HG03575 (cell line): ENCODE data around the gene GPHA2.
"Not testable (repeated sequence)": the region's sequence is repeated elsewhere in the genome, so short reads cannot be mapped to it uniquely, and the experiment has no call there.

Experiments
- ATAC-seq: cut with Tn5 transposase; IDR thresholded peaks from one replicate; pipeline ENCODE4 v1.9.1; 2021; ENCODE audit not compliant: unreplicated experiment, insufficient number of reproducible peaks, low FRiP score; ENCODE audit errors: extremely low read depth

GPHA2 gene, protein sequence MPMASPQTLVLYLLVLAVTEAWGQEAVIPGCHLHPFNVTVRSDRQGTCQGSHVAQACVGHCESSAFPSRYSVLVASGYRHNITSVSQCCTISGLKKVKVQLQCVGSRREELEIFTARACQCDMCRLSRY

DNA sequence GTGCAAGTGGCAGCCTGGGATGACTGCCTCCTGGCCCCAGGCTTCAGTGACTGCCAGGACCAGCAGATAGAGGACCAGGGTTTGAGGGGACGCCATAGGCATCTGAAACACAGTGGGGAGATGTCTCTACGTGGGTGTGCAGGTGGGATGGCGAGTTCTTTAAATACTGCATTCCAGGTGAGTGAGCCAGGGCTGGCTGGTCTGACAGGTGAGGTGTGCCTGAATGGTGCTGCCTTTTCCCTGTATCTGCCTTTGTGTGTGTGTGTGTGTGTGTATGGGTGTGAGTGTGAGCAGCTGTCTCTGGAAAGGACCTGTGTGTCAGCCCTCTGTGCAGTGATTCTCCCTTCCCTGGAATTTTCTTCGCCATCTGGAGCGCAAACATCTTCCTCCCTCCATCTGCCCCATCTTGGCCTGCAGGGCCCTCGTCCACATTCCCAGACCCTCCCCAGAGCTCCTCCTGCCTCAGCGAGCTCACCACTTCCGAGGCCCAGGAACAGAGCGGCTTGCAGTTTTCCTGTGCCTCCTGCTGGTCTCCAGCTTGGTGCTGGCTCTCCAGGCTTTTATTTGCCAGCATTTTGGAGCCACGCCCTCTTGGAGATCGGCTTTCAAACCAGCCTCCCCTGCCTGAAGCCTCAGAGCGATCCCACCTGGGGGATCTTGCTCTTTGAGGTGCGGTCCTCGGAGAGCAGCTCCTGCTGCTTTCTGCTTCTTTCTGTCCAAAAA is at the start of gene GPHA2:
Gene GPHA2, minus strand, starts transcription at position 535 of the 723 bp plus-strand sequence. Its CDS starts 433 bp downstream, at position 102.
- ATAC-seq: no peak

DNA sequence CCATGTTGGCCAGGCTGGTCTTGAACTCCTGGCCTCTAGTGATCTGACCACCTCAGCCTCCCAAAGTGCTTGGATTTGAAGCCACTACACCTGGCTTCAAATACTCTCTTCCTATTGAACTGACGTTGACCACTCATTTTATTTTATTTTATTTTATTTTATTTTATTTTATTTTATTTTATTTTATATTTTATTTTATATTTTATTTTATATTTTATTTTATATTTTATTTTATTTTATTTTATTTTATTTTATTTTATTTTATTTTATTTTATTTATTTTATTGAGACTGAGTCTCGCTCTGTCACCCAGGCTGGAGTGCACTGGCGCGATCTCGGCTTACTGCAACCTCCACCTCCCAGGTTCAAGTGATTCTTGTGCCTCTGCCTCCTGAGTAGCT is 47.6 kb upstream of the GPHA2 start:
- ATAC-seq: not testable (repeated sequence)

DNA sequence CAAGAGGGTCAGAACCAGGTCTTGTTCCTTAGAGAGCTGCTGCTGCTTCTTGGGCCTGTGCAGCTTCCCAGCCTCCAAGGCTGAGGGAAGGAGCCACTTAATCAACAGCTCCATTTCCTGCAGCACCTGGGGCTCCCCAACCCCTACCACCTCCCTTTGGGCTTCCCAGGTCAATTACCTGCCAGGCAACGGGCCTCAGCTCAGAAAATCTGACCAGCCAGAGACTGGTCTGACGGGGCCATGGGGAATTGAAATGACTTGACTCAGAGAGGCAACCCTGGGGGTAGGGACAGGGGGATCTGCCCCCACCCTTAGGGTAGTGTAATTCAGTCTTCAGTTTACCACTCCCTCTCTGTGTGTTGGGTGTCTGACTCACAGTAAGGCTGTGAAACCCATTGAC is 41.0 kb upstream of the GPHA2 start:
- ATAC-seq: no peak

DNA sequence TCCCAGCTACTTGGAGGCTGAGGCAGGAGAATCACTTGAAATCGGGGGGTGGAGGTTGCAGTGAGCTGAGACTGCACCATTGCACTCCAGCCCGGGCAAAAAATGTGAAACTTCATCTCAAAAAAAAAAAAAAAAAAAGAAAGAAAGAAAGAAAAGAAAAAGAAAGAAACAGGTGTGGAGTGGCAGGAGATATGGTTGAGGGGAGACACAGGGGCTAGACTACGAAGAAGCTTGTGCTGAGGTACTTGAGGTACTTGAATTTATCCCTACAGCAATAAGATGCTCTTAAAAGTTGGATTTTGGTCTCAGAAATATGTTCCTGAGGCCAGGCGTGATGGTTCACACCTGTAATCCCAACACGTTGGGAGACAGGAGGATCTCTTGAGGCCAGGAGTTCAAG is 38.4 kb upstream of the GPHA2 start:
- no peak for ATAC-seq

DNA sequence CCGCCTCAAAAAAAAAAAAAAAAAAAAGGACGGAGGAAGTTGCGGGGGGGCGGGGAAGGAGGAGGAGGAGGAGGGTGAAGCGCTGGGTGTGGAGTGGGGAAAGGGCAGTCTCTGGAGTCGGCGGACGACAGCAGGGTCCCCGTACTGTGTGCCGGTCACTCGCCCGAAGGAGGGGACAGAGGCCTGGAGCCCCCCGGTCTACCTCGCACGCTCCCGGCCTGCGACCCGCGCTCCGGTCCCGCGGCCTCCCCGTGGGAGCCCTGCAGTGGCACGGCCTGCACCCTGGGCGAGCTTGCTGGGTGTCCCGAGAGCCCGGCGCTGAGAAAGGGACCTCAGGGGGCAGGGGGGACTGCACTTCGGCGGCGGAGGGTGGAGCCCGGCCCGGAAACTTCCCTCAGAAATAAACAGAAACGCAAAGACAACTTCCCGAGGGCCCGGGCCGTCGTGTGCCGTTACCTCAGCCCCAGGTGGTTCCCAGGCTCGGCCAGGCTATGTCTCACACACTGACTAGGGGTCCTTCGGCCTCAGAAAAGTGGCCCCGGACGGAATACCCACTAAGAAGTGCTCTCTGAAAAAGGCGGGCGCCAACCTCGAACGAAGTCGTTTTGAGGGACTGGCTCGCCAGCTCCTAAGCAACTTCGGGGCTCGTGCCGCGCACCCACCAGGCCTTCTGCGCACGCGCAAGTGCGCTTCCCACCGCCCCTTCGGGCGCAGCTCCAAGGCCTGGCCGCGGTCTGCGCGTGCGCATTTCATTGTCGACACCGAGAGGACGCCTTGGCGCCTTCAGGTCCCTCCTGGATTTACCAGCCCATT is 35.9 kb upstream of the GPHA2 start, which contains the start of gene MAJIN:
Gene MAJIN, minus strand, starts transcription at position 688 of the 813 bp plus-strand sequence. CDS start 12,703 bp downstream, outside the sequence.
- no peak for ATAC-seq

DNA sequence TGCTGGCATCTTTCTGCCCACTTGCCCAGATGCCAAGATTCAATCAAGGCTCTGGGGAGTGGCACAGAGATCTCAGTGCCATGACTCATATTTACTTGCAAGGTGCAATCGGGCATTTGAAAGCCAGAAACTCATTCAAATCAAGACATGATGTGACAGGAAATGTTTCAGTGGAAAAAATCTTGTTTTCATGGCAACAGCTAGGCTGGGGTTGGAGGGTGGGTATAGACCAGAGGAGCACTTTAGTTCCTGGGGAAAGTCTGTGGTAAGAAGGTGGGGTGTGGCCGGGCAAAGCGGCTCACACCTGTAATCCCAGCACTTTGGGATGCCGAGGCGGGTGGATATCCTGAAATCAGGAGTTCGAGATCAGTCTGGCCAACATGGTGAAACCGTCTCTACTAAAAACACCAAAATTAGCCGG is 35.0 kb upstream of the GPHA2 start:
- no peak for ATAC-seq

DNA sequence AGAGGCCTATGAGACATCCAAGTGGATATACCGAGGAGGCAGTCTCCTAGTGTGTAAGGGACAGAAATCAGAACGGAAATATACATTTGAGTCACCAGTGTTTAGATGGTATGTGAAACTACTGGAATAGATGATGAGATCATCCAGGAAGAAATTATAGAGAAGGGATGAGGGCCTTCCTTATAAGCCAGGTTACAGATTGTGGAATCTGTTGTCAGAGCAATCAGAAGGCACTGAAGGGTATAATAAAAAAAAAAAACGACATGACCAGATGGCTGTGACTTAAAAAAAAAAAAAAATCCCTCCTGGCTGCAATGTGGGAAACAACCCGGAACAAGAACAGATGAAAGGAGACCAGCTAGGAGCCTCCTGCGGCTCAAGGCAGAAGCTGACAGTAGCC is 33.5 kb upstream of the GPHA2 start:
- no peak for ATAC-seq

DNA sequence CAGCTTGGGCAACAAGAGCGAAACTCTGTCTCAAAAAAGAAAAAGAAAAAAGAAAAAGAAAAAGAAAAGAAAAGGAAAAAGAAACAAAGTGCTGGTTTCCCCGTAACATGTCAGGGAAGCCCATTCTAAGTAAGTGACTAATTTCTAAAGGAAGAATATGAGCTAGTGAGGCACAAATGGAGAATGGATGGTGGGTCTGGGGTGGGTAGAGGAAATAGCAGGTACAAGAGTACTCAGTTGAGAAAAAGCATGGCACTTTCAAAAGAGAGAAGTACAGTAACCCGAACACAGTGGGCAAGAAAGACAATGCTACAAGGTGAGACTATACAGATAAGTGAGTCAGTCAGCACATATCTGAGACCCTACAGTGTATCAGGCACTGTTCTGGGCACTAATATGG is 31.7 kb upstream of the GPHA2 start:
- ATAC-seq: no peak

DNA sequence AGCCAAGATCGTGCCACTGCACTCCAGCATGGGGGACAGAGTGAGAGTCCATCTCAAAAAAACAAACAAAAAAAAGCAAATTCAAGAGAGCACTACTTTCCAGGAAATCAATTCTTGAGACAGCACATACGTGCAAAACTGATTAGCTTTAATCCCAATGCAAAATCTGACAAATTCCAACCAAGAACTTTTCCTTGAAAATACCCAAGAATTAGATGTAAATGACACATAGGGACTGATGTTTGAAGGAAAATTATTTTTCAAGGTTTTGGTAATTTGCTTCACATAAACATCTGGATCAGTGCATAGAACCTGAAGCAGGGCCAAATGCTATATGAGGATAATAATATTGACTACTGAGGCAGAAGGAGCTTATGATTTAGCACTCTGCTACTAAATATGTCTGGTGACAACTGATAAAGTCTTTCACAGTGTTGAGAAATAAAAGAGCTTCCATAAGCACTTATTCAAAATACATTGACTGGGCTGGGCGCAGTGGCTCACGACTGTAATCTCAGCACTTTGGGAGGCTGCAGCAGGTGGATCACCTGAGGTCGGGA is 27.5 kb upstream of the GPHA2 start:
- ATAC-seq: no peak

DNA sequence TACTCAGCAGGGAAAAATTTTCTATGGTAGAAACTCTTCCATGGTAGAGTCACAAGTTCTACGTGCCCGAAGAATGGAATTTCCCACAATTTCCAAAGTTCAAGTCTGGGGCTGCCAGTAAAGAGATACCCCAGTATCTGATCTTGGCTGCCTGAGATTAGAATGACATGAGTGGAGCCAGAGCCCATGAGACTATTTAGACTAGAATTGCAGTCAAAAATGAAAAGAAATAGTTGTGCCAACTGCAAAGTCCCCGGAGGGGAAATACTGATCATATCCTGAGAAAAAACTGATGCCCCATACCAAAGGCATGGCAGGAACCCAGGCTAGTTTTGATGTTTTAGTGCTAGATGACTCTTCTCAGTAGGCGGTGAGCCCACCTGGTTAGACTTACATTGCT is 25.0 kb upstream of the GPHA2 start:
- ATAC-seq: no peak

DNA sequence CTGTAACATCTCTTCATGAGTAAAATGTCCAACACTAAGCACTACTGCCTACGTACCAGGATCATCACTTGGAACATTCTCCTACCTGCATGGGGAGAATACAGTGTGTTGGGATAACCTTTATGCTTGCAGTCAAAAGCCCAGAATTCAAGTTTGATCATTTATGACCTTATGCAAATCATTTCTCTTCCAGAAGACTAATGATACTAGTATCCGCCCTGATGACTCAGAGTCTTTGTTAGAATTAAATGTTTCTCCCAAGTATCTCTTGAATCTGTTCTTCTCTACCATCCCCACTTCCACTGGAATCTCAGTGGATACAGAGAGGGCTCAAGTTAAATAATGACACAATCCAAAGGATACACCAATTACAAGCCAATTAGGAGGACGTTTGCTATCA is 23.8 kb upstream of the GPHA2 start:
- no peak for ATAC-seq

DNA sequence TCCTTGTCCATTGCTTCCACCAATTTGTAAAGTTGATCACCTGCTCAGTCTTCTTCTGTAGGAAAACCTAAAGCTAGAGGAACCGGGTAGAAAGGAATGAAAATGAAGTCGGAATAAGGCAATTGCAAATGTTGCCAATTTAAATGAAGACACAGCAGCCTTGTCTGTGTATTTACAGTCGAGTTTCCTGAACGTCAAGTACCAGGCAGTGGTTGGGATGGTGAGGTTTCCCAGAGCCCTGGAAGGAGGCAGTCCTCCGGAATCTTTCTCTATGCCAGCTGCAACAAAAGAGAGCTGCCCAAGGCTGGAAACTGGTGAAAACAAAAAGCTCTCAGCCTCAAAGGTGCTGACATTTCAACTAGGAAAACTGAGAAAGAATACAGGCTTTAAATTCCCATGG is 18.5 kb upstream of the GPHA2 start:
- ATAC-seq: no peak

DNA sequence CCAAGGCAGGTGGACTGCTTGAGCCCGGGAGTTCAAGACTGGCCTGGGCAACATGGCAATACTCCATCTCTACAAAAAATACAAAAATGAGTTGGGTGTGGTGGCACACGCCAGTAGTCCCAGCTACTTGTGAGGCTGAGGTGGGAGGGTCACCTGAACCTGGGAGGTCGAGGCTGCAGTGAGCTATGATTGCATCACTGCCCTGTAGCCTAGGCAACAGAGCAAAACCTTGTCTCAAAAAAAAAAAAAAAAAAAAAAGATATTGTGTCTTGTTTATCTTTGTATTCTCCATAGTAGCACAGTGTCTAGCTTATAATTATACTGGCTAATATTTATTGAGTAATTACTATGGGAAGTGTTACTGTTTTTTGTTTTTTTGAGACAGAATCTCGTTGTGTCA is 15.8 kb upstream of the GPHA2 start:
- no peak for ATAC-seq

DNA sequence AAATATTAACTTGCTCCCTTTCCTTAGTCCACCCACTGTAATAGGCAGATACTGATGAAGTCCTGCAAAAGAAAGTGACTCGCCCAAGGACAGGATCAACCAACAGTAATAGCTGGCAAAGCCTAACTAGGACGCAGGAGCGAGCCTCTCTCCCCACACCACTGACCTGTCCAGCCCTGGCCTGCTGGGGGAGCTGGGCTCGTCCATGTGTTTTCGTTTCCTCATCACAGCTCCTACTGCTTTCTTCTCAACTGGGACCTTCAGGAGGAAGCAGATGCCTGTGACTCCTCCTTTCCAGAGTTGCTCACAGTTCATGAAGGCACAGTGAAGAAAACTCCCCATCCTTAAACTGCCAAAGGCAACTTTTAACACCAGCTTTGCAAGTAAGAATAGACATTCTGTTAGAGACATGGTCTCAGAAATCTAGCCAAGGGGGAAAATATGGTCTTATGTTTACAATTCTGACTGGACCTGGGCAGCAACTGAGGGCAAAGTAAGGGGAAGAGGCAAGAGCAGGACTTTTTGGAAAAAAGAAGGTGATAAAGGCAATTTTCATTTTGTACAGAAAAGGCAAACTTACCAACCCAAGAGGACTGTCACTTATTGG is 11.6 kb upstream of the GPHA2 start:
- no peak for ATAC-seq

DNA sequence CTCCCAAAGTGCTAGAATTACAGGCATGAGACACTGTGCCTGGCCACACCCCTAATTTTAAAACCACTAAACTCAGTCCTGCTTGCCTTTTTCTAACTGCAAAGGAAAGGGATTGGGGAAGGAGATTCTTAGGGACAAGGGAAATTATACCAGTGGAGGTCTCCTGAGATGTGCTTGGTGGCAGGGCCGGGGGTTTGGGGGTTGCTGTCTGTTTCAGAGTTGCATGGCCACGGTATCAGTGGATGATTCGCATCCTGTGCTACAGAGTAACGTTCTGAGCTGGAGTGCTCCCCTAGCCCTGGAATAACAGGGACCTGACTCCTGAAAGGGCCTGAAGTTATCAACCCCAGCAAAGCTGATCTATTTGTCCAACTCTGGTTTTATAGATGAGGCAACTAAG is 846 bp upstream of the GPHA2 start:
- no peak for ATAC-seq

DNA sequence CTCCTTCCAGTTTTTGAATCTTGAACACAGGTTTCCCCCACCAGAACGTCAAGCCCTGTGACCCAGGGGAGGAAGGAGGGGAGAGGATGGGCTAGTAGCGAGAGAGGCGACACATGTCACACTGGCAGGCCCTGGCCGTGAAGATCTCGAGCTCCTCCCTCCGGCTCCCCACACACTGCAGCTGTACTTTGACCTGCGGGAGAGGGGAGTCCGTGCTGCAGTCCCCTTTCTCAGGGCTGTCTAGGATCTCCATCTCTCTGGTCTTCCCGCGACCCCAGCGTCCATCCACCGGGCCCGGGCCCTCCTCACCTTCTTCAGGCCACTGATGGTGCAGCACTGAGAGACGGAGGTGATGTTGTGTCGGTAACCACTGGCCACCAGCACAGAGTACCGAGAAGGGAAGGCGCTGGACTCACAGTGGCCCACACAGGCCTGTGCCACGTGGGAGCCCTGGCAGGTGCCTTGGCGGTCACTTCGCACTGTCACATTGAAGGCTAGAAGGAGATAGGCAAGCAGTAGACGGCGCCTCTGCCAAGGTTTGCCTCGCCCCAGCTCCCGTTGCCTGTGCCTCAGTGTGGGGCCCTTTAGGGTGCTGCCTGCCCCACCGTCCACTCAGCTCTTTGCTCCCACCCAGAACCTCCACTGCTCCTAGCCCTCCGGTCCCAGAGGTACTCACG is 873 bp downstream of the GPHA2 start:
- no peak for ATAC-seq

DNA sequence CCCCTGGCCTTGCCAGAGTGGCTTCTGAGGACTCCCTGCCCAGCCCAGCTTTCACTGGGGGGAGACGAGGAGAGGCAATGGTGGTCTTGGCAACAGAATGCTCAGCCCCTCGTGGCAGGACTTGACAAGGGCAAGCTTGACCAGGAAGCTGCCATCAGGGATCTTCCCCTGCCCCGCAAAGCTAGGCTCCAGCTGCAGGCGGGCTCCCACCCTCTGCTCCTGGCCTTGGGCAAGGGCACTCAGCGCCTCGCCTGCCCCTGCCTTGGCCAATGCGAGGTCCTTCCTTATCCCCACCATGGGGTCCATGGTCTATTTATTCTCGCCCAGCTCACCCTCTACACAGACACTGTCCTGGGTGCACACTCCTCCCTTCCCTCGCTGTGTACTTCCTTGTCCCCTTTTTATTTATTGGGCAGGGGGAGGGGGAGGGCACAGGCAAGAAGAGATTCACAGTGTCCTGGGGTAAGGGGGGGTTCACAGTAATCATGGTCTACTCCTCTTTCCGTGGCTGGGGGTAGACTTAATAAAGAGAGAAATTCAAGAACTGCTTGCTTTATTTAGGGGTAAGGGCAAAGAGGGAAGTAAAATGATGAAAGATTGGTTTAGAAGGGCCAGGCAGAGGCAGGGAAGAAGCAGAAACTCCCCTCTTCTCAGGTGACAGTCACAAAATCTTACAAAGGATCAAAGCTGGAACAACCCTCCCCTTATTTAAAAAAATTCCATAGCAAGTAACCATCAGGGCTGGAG is 1.6 kb downstream of the GPHA2 start:
- ATAC-seq: no peak

DNA sequence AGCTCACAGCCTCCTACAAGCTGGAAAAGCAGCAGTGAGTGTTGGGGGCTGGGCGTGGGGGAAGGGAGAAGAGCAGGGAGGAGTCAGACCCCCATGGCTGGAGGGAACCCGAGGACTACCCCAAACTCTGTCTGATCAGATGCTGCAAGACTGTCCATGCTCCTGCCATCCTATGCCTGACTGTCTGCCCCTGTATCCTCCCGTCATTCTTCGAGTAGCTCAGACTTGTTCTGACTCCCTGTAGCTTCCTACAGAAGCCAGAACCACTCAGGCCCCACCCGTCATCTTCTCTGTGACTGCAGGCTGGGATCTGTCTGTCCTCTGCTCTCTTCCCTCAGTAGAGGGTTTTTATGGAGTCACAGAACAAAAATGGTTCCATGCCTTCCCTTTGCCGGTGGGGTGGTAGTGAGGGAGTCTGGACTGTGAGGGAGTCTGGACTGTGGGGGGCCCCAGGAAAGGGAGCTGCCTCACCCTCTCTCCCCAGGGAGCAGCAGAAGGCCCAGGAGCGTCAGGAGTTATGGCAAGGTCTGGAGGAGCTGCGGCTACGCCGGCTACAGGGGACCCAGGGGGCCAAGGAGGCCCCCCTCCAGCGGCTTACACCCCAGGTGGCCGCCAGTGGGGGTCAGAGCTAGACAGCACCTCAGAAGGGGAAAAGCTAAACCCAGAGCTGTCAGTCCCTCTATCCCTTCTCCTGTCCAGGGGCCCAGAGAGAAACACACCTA is 2.3 kb downstream of the GPHA2 start:
- ATAC-seq: no peak
